Activated naive CD4-positive, alpha-beta T cell treated with anti-CD3 and anti-CD28 coated beads for 36 hours (primary cell): ENCODE results near the gene EIF3K. TPM values are rescaled to one million over a fixed set of nuclear protein-coding genes. Genes with fewer than 3 reads are reported as not detected.
A peak's percentile ranks its signal among the peaks of the same experiment; 100 is the strongest.
"Not testable (repeated sequence)": the region's sequence is repeated elsewhere in the genome, so short reads cannot be mapped to it uniquely, and the experiment has no call there.

Experiments used
- CTCF ChIA-PET: fragments of 350-600 bp; sonication (Branson Sonifier 250); formaldehyde crosslinking; loops from one replicate; lab custom pipeline; 2021; ENCODE audit warnings: antibody characterized with exemption; lab: Charles Lee
- DNase-seq: peaks from one replicate; pipeline ENCODE4 v3.0.0-alpha.2; 2020
- H3K27ac Mint-ChIP-seq: one replicate; pipeline ENCODE4 v1.8.0; 2021; ENCODE audit warnings: mild to moderate bottlenecking, mixed read lengths
- H3K27me3 Mint-ChIP-seq: one replicate; pipeline ENCODE4 v1.8.0; 2021; ENCODE audit warnings: low read depth, mixed read lengths
- H3K36me3 Mint-ChIP-seq: one replicate; pipeline ENCODE4 v1.8.0; 2021; ENCODE audit warnings: low read depth, mixed read lengths
- H3K4me1 Mint-ChIP-seq: one replicate; pipeline ENCODE4 v1.8.0; 2021; ENCODE audit warnings: low read depth, mixed read lengths
- H3K4me3 Mint-ChIP-seq: one replicate; pipeline ENCODE4 v1.8.0; 2021; ENCODE audit warnings: mild to moderate bottlenecking, moderate library complexity, mixed read lengths
- H3K9me3 Mint-ChIP-seq: one replicate; pipeline ENCODE4 v1.8.0; 2021; ENCODE audit warnings: mixed read lengths
- intact Hi-C: fragments of 100-400 bp; cut with micrococcal nuclease; formaldehyde crosslinking; loops from one replicate; pipeline ENCODE4 v1.15.1; 2023
- total RNA-seq, 2 experiments: library from RNA; stranded (reverse); gene quantifications; one replicate each; pipeline ENCODE4 v1.2.3, GENCODE V29; 2021

EIF3K gene
- total RNA-seq, 2 experiments from 2014 or later: 299 to 324 TPM

DNA sequence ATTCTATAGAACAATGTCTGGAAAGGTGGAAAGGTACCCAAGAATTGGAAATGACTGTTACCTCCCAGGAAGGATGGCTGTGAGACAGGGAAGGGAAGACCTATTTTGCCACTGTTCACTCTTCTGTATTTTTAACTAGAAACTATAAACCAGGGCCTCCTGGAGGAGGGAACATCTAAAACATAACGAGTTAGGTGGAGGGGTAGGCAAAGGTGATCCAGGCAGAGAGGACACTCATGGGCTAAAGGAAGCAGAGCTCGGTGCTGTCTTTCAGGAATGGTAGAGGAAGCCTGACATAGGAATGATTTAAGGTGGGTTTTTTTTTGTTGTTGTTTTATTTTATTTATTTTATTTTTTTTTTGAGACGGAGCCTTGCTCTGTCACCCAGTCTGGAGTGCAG, 5.8 kb downstream of the EIF3K start:
- CTCF ChIA-PET: interaction anchor here (0.6 to 1.7 kb wide), 2 partner anchors 10 to 382 kb away, joined by 3 to 11 read pairs; no protein-coding TSS in a partner anchor
- no peaks in the 10 kb centered on the region for H3K9me3 Mint-ChIP-seq

DNA sequence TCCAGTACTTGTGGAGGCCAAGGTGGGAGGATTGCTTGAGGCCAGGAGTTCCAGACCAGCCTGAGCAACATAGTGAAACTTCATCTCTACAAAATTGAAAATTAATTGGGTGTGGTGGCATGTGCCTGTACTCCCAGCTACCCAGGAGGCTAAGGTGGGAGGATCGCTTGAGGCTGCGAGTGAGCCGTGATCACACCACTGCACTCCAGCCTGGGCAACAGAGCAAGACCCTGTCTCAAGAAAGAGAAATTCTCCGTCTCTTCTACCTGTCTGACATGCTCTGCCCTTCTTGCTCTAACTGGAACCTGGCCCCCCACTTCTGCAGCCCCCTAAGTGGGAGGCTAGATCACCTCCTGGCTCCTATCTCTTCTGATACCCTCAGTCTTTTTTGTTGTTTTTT, 7.4 kb downstream of the EIF3K start:
- no peaks in the 10 kb centered on the region for H3K27me3 Mint-ChIP-seq
- DNase-seq: no peak
- H3K36me3 Mint-ChIP-seq: peaks cover 40% of the 10 kb centered on the region
- H3K4me1 Mint-ChIP-seq: peaks cover 3% of the 10 kb centered on the region
- H3K27ac Mint-ChIP-seq: no peak overlapping the region
- intact Hi-C loops: no loop called here
- no peak overlapping the region for H3K4me3 Mint-ChIP-seq
- H3K9me3 Mint-ChIP-seq: no peaks in the 10 kb centered on the region
- CTCF ChIA-PET: no interaction called here

More for the DNA sequence above, 5.8 kb downstream of the EIF3K start:
- H3K27me3 Mint-ChIP-seq: no peaks in the 10 kb centered on the region
- H3K4me1 Mint-ChIP-seq: peaks cover 11% of the 10 kb centered on the region
- peaks cover 41% of the 10 kb centered on the region for H3K36me3 Mint-ChIP-seq
- H3K27ac Mint-ChIP-seq: no peak overlapping the region
- DNase-seq: no peak
- intact Hi-C loops: no loop called here
- H3K4me3 Mint-ChIP-seq: no peak overlapping the region

DNA sequence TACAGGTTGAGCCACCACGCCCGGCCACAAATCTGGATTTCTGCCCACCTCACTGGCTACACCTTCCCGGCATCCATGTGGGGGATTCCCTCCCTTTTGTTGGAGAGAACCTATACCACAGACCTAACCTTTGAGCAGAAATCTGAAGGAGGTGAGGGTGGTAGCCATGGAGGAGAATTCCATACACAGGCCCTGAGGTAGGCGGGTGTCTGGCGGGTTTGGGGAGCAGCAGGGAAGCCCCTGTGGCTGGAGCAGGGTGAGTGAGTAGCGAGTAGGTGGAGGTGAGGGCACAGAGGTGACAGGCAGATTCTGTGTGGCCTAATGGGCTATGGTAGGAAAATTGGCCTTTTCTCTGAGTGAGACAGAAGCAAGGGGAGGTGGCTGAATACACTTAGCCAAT, 10.6 kb downstream of the EIF3K start:
- CTCF ChIA-PET: interaction anchor here (0.6 to 2.0 kb wide), 2 partner anchors 40 to 84 kb away, joined by 3 to 8 read pairs; no protein-coding TSS in a partner anchor
- Mint-ChIP-seq H3K27me3 (no peaks in the 10 kb centered on the region), H3K27ac (no peak overlapping the region), H3K9me3 (no peaks in the 10 kb centered on the region), H3K4me1 (peaks cover 2% of the 10 kb centered on the region), H3K4me3 (no peak overlapping the region), H3K36me3 (peaks cover 41% of the 10 kb centered on the region)
- DNase-seq: no peak
- intact Hi-C loops: no loop called here

DNA sequence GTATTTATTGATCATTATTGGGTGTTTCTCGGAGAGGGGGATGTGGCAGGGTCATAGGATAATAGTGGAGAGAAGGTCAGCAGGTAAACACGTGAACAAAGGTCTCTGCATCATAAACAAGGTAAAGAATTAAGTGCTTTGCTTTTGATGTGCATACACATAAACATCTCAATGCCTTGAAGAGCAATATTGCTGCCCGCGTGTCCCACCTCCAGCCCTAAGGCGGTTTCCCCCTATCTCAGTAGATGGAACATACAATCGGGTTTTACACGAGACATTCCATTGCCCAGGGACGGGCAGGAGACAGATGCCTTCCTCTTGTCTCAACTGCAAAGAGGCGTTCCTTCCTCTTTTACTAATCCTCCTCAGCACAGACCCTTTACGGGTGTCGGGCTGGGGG, 12.3 kb downstream of the EIF3K start:
- H3K27me3 Mint-ChIP-seq, DNase-seq, intact Hi-C loops, H3K4me3 Mint-ChIP-seq, CTCF ChIA-PET, H3K27ac Mint-ChIP-seq, H3K9me3 Mint-ChIP-seq: not testable (repeated sequence)
- H3K4me1 Mint-ChIP-seq: peaks cover 18% of the 10 kb centered on the region
- H3K36me3 Mint-ChIP-seq: peaks cover 45% of the 10 kb centered on the region

DNA sequence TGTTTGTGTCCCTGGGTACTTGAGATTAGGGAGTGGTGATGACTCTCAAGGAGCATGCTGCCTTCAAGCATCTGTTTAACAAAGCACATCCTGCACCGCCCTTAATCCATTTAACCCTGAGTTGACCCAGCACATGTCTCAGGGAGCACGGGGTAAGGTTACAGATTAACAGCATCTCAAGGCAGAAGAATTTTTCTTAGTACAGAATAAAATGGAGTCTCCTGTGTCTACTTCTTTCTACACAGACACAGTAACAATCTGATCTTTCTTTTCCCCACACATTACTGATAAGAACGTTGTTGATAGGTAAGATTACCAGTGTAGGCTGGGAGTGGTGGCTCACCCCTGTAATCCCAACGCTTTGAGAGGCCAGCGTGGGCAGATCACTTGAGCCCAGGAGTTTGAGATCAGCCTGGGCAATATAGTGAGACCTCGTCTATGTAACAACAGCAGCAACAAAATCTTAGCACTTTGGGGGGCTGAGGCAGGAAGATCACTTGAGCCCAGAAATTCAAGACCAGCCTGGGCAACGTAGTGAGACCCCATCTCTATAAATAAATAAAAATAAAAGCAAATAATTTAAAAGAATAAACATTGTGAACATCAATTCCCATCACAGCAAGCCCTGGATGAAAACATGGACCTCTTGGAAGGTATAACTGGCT, 13.0 kb downstream of the EIF3K start:
- DNase-seq, CTCF ChIA-PET, H3K4me3 Mint-ChIP-seq, H3K9me3 Mint-ChIP-seq, H3K27me3 Mint-ChIP-seq, H3K27ac Mint-ChIP-seq, intact Hi-C loops: not testable (repeated sequence)
- Mint-ChIP-seq H3K36me3 (peaks cover 40% of the 10 kb centered on the region), H3K4me1 (peaks cover 25% of the 10 kb centered on the region)

DNA sequence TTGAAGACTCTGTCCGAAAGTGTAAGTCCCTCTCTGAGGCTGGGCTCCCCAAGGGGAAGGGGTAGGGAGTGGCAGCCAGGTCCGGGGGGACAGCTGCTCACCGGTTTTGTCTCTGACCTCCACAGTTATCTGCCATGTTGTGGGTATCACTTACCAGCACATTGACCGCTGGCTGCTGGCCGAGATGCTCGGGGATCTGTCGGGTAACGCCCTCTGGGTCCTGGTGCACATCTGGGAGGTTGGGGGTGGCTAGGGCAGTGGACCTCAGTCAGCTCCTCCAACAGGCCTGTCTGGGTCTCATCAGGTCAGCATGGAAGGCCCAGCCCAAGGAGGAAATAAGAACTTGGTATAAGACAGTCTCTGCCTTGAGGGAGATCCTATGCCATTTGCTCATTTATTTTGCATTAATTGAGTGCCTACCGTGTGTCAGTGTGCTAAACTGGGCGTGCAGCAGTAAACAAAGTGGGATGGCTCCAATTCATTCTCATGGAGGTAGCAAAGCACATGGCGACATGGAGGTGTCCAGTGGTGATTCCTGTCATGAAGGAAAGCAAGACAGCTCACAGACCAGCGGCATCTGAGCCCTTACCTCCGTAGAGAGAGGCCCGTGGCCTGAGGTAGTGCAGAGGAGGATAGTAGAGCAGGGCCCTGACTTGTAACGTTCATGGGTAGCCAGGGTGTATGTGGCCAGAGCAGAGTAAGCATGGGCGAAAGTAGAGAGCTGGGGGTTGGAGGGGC, 13.7 kb downstream of the EIF3K start:
- no peaks in the 10 kb centered on the region for H3K27me3 Mint-ChIP-seq
- peaks cover 29% of the 10 kb centered on the region for H3K4me1 Mint-ChIP-seq
- H3K36me3 Mint-ChIP-seq: peaks cover 42% of the 10 kb centered on the region
- CTCF ChIA-PET: interaction anchor here (0.6 to 3.3 kb wide), 2 partner anchors 108 to 118 kb away, joined by 4 to 39 read pairs; no protein-coding TSS in a partner anchor
- H3K27ac Mint-ChIP-seq: no peak overlapping the region
- intact Hi-C loops: no loop called here
- H3K4me3 Mint-ChIP-seq: no peak overlapping the region
- DNase-seq: no peak
- no peaks in the 10 kb centered on the region for H3K9me3 Mint-ChIP-seq

DNA sequence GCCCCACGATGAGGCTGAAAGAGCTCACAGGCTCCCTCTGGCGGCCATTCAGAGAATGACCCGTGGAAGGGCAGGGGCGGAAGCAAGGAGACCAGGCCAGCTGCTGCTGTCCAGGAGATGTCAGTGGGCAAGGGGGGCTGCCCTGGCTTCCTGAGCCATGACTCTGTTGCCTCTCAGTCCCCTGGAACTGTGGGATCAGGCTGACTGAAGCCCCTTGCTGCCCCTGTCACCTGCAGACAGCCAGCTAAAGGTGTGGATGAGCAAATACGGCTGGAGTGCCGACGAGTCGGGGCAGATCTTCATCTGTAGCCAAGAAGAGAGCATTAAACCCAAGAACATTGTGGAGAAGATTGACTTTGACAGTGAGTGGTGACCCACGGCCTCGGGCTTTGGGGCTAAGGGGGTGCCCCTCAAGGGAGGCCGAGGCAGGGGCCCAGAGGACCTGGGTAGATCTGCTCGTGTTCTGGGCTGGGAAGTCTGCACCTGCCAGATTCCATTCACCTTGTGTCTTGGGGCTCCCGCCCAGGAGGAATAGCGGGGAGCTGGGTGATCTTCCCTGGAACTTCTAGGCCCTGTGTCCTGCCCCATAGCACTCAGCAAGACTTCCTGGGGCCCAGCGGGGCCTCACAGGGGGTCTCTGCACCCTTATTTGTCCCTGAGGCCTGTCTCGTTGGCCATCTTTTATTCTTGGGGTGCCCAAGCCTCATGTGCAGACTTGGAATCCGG, 15.9 kb downstream of the EIF3K start:
- Mint-ChIP-seq H3K4me3 (no peak overlapping the region), H3K9me3 (no peaks in the 10 kb centered on the region), H3K27ac (no peak overlapping the region), H3K36me3 (peaks cover 35% of the 10 kb centered on the region), H3K4me1 (peaks cover 29% of the 10 kb centered on the region), H3K27me3 (no peaks in the 10 kb centered on the region)
- DNase-seq: peak; percentile 80
- intact Hi-C loops: loop anchor here (1.0 to 5.0 kb wide), 4 partner anchors 91 to 232 kb away; partner anchors contain the start of genes ECH1 and FAM98C
- CTCF ChIA-PET: interaction anchor here (0.5 to 4.2 kb wide), 32 partner anchors 10 to 773 kb away, joined by 3 to 42 read pairs (median 4); partner anchors contain the start of genes ACTN4, EIF3K, FAM98C and HNRNPL

DNA sequence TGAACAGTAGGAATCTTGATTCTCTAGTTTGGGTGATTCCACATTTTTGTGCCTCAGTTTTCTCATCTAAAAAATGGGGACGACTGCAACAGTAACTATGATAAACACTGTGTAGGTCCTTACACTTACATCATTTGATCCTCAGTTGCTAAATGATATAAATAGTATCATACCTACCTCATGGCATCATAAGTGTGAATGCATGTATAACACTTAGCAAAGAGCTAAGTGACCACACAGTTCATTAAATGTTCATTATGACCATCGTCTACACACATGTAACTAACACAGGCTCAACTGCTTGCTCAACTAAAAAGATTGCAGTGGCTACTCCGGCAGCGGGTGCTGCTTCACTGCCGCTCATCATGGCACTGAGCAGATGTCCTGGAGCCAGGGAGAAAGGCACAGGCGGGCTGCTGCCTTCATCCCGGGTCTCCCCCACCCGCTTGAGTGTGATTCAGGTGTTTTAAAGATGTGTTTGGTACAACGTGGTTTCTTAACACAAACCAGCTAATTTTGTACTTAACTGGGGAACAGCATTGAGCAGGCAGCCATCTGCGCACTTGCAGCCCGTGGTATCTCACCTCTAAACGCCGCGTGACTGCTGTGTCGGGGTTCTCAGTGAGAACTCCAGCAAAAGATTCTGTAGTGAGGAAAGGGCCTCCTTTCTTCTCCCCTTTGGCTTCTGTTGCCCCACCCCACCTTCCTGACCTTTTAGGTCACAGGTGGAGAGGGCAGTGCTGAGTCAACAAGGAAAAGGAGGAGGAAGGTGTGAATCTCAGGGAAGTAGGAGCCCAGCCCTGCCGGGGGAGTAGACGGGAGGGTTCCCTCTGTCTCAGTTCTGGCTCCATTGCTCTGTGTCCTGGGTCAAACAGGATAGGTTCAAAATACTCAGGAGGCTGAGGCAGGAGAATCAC, 16.8 kb downstream of the EIF3K start:
- CTCF ChIA-PET: interaction anchor here (0.5 to 4.2 kb wide), 19 partner anchors 10 to 295 kb away, joined by 3 to 42 read pairs (median 4); partner anchors contain the start of genes ACTN4, EIF3K, FAM98C and HNRNPL
- H3K27ac Mint-ChIP-seq: peak overlapping the region; percentile 41
- peaks cover 29% of the 10 kb centered on the region for H3K4me1 Mint-ChIP-seq
- no peaks in the 10 kb centered on the region for H3K27me3 Mint-ChIP-seq
- peaks cover 33% of the 10 kb centered on the region for H3K36me3 Mint-ChIP-seq
- H3K4me3 Mint-ChIP-seq: no peak overlapping the region
- DNase-seq: no peak
- intact Hi-C loops: loop anchor here (5.0 kb wide), 1 partner anchor 197 kb away; the partner anchor contains the start of gene ECH1
- no peaks in the 10 kb centered on the region for H3K9me3 Mint-ChIP-seq

DNA sequence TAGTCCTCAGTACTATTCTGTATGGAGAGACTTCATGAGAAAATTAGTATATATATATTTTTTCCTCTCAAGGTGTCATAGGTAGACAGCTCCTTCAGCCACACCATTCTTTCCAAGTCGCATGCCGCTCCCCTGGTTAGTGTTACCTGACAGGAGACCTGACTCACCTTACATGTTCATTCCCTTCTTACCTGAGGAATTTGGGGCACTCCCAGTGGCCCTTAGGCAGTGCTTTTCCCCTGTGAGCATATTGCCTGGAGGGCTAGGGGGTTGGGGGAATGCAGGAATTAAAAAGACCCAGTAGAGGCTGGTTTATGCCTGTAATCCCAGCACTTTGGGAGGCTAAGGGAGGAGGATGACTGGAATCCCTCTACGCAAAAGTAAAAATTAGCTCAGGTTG, 19.5 kb downstream of the EIF3K start:
- no peak for DNase-seq
- CTCF ChIA-PET: interaction anchor here (0.6 to 1.0 kb wide), 3 partner anchors 16 to 123 kb away, joined by 3 read pairs; no protein-coding TSS in a partner anchor
- peaks cover 29% of the 10 kb centered on the region for H3K4me1 Mint-ChIP-seq
- H3K27me3 Mint-ChIP-seq: no peaks in the 10 kb centered on the region
- H3K9me3 Mint-ChIP-seq: no peaks in the 10 kb centered on the region
- intact Hi-C loops: loop anchor here (5.0 kb wide), 1 partner anchor 194 kb away; the partner anchor contains the start of gene ECH1
- no peak overlapping the region for H3K27ac Mint-ChIP-seq
- peaks cover 16% of the 10 kb centered on the region for H3K36me3 Mint-ChIP-seq
- no peak overlapping the region for H3K4me3 Mint-ChIP-seq

DNA sequence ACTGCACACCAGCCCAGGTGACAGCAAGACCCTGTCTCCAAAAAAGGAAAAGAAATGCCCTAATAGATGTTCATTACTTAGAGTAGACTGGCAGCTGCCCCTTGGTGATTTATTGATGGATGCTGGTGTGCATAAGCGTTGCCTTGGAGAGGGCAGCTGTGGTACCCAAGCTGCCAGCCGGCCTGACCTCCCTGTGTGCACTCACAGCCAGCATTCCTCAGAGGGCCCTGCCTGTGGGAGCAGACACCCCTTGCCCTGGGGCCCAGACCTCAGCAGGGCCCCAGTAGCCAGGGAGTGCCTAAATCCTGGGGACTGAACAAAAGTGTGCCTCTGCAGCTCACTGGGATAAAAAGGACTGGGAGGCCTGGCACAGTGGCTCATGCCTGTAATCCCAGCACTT, 20.7 kb downstream of the EIF3K start:
- Mint-ChIP-seq H3K4me3 (no peak overlapping the region), H3K27me3 (no peaks in the 10 kb centered on the region), H3K9me3 (no peaks in the 10 kb centered on the region), H3K4me1 (peaks cover 26% of the 10 kb centered on the region), H3K36me3 (peaks cover 11% of the 10 kb centered on the region), H3K27ac (no peak overlapping the region)
- DNase-seq: no peak
- CTCF ChIA-PET: interaction anchor here (1.5 kb wide), 1 partner anchor 21 kb away, joined by 3 read pairs; no protein-coding TSS in a partner anchor
- intact Hi-C loops: loop anchor here (5.0 kb wide), 1 partner anchor 193 kb away; the partner anchor contains the start of gene ECH1

DNA sequence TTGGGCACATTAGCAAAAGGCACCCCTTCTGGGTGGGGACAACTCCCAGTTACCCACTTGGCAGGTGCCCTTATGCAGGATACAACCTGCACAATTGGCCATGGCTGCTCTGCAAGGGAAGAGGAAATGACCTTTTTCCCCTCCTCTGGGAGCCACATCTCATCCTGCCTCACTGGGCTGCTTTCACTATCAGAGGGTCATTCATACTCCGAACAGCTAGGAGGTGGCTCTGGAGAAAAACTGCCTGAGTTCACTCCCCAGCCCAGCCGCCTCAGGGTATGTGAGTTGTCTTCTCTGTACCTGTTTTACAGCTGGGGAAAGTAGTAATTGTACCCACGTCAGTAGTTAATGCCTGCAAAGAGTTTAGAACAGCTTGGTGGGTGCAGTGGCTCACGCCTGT, 21.4 kb downstream of the EIF3K start:
- no peaks in the 10 kb centered on the region for H3K27me3 Mint-ChIP-seq
- H3K4me3 Mint-ChIP-seq: no peak overlapping the region
- no peak for DNase-seq
- intact Hi-C loops: no loop called here
- CTCF ChIA-PET: interaction anchor here (1.5 kb wide), 1 partner anchor 22 kb away, joined by 3 read pairs; no protein-coding TSS in a partner anchor
- H3K4me1 Mint-ChIP-seq: peaks cover 20% of the 10 kb centered on the region
- H3K9me3 Mint-ChIP-seq: no peaks in the 10 kb centered on the region
- peaks cover 9% of the 10 kb centered on the region for H3K36me3 Mint-ChIP-seq
- no peak overlapping the region for H3K27ac Mint-ChIP-seq
